K562 (cell line): Measurements from ENCODE around the gene IMMP2L. TPM values are rescaled to one million over a fixed set of nuclear protein-coding genes. Genes with fewer than 3 reads are reported as not detected.

Source experiments
- ATAC-seq: fragments of 200-7000 bp; cut with Tn5 transposase; 3 replicates; pipeline ENCODE4 v1.9.1; 2020; ENCODE audit warnings: moderate library complexity
- BruUV-seq: library from RNA; stranded (reverse); fragments of 400-500 nt; replicated peaks from 2 replicates; lab custom pipeline; 2021; lab: Mats Ljungman, UMichigan
- CTCF ChIA-PET: fragments of 300-600 bp; formaldehyde crosslinking; extraction: SDS; loops from one replicate; lab custom pipeline; 2021; ENCODE audit warnings: low intra/inter-chr PET ratio; lab: Yijun Ruan, JAX
- POLR2A ChIA-PET: fragments of 300-600, 350-650 bp; sonication (Branson Sonifier 250); formaldehyde crosslinking; extraction: SDS; loops from one replicate; lab custom pipeline; 2021; ENCODE audit warnings: antibody characterized with exemption, inconsistent platforms; lab: Yijun Ruan, JAX
- DNase-seq, 4 experiments: peaks; one replicate each; pipeline versions ENCODE4 v3.0.0 to v3.0.0-alpha.2; 2011 to 2018; ENCODE audit warnings: low spot score in 3 of 4, mixed read lengths in 3 of 4; ENCODE audit errors: extremely low read depth in 1 of 4
- FAIRE-seq: peaks from 2 replicates; lab custom pipeline; 2011; peaks lifted over from hg19 to GRCh38; lab: Jason Lieb, UNC
- H2AFZ ChIP-seq: 2 replicates; pipeline ENCODE4 v1.6.0; 2011; ENCODE audit warnings: low read depth, low read length, control low read depth, inconsistent platforms
- H3K27ac ChIP-seq: fragments of 200-600 bp; 3 replicates; pipeline ENCODE4 v1.8.0; 2011; ENCODE audit warnings: low read depth, mild to moderate bottlenecking, control low read depth, inconsistent platforms, low read length, moderate library complexity, mixed read lengths; ENCODE audit errors: extremely low read depth
- H3K27me3 ChIP-seq, 2 experiments: fragments of 300-600 bp in 1 of 2; 2 replicates in 1 of 2; 3 replicates in 1 of 2; pipeline versions ENCODE4 v1.6.0 to v1.8.0; 2011; ENCODE audit warnings: inconsistent platforms in 2 of 2, low read length in 2 of 2, mild to moderate bottlenecking in 1 of 2, mixed read lengths in 1 of 2, moderate library complexity in 1 of 2; ENCODE audit not compliant: control insufficient read depth in 2 of 2, insufficient read depth in 2 of 2
- H3K36me3 ChIP-seq: fragments of 300-600 bp; 3 replicates; pipeline ENCODE4 v1.8.0; 2011; ENCODE audit warnings: mild to moderate bottlenecking, low read length, inconsistent platforms; ENCODE audit not compliant: control insufficient read depth, insufficient read depth
- H3K4me1 ChIP-seq, 2 experiments: fragments of 200-600 bp in 1 of 2; replicated peaks in 1 of 2; 2 replicates in 1 of 2; 3 replicates in 1 of 2; pipeline versions ENCODE4 v1.5.1 to v1.8.0; 2011; ENCODE audit warnings: inconsistent platforms in 2 of 2, low read length in 2 of 2, mild to moderate bottlenecking in 1 of 2, mixed read lengths in 1 of 2, moderate library complexity in 1 of 2; ENCODE audit not compliant: control insufficient read depth in 2 of 2, insufficient read depth in 2 of 2
- H3K4me2 ChIP-seq: 2 replicates; pipeline ENCODE4 v1.6.1; 2011; ENCODE audit warnings: low read length, control low read depth, inconsistent platforms, mixed read lengths; ENCODE audit not compliant: insufficient read depth
- H3K4me3 ChIP-seq: fragments of 200-600 bp; sonication (generic), shearing (Covaris generic); 2 replicates; pipeline ENCODE4 v1.5.1; 2016; ENCODE audit warnings: control low read depth, inconsistent platforms
- H3K79me2 ChIP-seq: fragments of 200-600 bp; 3 replicates; pipeline ENCODE4 v1.8.0; 2011; ENCODE audit warnings: low read length, inconsistent platforms; ENCODE audit not compliant: control insufficient read depth, insufficient read depth
- H3K9ac ChIP-seq, 2 experiments: 2 replicates each; pipeline versions ENCODE4 v1.6.0 to v1.6.1; 2011; ENCODE audit warnings: low read depth in 2 of 2, low read length in 2 of 2, control low read depth in 1 of 2, inconsistent platforms in 1 of 2, mild to moderate bottlenecking in 1 of 2, mixed read lengths in 1 of 2; ENCODE audit not compliant: insufficient read depth in 1 of 2
- H3K9me1 ChIP-seq: one replicate; pipeline ENCODE4 v1.6.0; 2011; ENCODE audit warnings: inconsistent platforms, mild to moderate bottlenecking, low read length, moderate library complexity; ENCODE audit not compliant: control insufficient read depth, insufficient read depth
- H3K9me3 ChIP-seq: replicated peaks from 2 replicates; pipeline ENCODE4 v1.5.1; 2011; ENCODE audit warnings: low read depth, low read length, inconsistent platforms; ENCODE audit not compliant: control insufficient read depth, insufficient read depth
- H4K20me1 ChIP-seq: replicated peaks from 2 replicates; pipeline ENCODE4 v1.6.1; 2011; ENCODE audit warnings: low read length, inconsistent platforms, mixed read lengths; ENCODE audit not compliant: control insufficient read depth, insufficient read depth
- ATF1 ChIP-seq, 2 experiments: fragments of 450-650 bp in 1 of 2; IDR thresholded peaks; 2 replicates each; pipeline ENCODE4 v1.6.1; 2016; ENCODE audit warnings: missing compliant biosample characterization in 1 of 2, missing genetic modification characterization in 1 of 2
- ETV1 ChIP-seq: fragments of 450-650 bp; conservative IDR thresholded peaks from 2 replicates; pipeline ENCODE4 v1.6.1; 2016; ENCODE audit warnings: missing genetic modification characterization, control low read depth, low read depth, missing compliant biosample characterization
- GATAD2A ChIP-seq: fragments of 450-650 bp; IDR thresholded peaks from 2 replicates; pipeline ENCODE4 v1.6.1; 2017
- HDAC1 ChIP-seq, 2 experiments: fragments of 450-650 bp; IDR thresholded peaks; 2 replicates each; pipeline ENCODE4 v1.6.1; 2016 to 2017; ENCODE audit warnings: inconsistent platforms in 1 of 2, mild to moderate bottlenecking in 1 of 2, moderate library complexity in 1 of 2
- KHSRP ChIP-seq: fragments of 450-650 bp; IDR thresholded peaks from 2 replicates; pipeline ENCODE4 v1.6.1; 2017
- MEIS2 ChIP-seq: fragments of 450-650 bp; IDR thresholded peaks from 2 replicates; pipeline ENCODE4 v1.6.1; 2014; ENCODE audit warnings: mild to moderate bottlenecking; ENCODE audit not compliant: partially characterized antibody
- MTF1 ChIP-seq: fragments of 250-450 bp; sonication (Bioruptor Pico); IDR thresholded peaks from 2 replicates; pipeline ENCODE4 v1.9.0; 2021; ENCODE audit warnings: moderate library complexity, mild to moderate bottlenecking, inconsistent platforms, borderline replicate concordance
- MYBL2 ChIP-seq, 2 experiments: fragments of 450-650 bp in 1 of 2; sonication (generic) in 1 of 2; formaldehyde crosslinking in 1 of 2; IDR thresholded peaks; 2 replicates each; pipeline versions ENCODE4 v1.6.1 to v1.8.1; 2017 to 2022; ENCODE audit warnings: borderline replicate concordance in 1 of 2, inconsistent platforms in 1 of 2, low read depth in 1 of 2, mild to moderate bottlenecking in 1 of 2, missing genetic modification reagents in 1 of 2, moderate library complexity in 1 of 2
- PRPF4 ChIP-seq: fragments of 200-400 bp; formaldehyde crosslinking; IDR thresholded peaks from one replicate; pipeline ENCODE4 v1.6.1; 2017; ENCODE audit warnings: low read length, low read depth, mild to moderate bottlenecking; ENCODE audit not compliant: insufficient read depth, poor library complexity, severe bottlenecking
- SAP30 ChIP-seq: fragments of 200-600 bp; sonication (generic); IDR thresholded peaks from 2 replicates; pipeline ENCODE4 v1.6.1; 2012; ENCODE audit warnings: borderline replicate concordance, low read depth, mild to moderate bottlenecking, moderate library complexity, low read length, control low read depth, inconsistent platforms; ENCODE audit not compliant: insufficient read depth, poor library complexity, severe bottlenecking
- ZNF324 ChIP-seq: fragments of 250-450 bp; sonication (Bioruptor Pico); IDR thresholded peaks from 2 replicates; pipeline ENCODE4 v1.4.0; 2020; ENCODE audit warnings: mild to moderate bottlenecking
- ZNF561 ChIP-seq: fragments of 450-650 bp; formaldehyde crosslinking; conservative IDR thresholded peaks from 2 replicates; pipeline ENCODE4 v1.4.0; 2020; ENCODE audit warnings: mild to moderate bottlenecking, moderate library complexity
- WGBS: fragments of 100-300 bp; shearing (Covaris generic); methylation state at CpG from one replicate; pipeline ENCODE4 v1.1.6; 2016; ENCODE audit warnings: low coverage, mixed read lengths; ENCODE audit not compliant: insufficient coverage; ENCODE audit errors: missing lambda C conversion rate; 5-methylcytosine and 5-hydroxymethylcytosine counted together
- in situ Hi-C: fragments of 300-500 bp; cut with MboI; formaldehyde crosslinking; loops from 4 replicates; pipeline ENCODE4 v1.15.0; 2018; ENCODE audit warnings: inconsistent platforms, mixed read lengths
- intact Hi-C: fragments of 100-400 bp; cut with micrococcal nuclease; formaldehyde crosslinking; loops from 2 replicates; pipeline ENCODE4 v1.14.2; 2022
- polyA plus RNA-seq, 8 experiments: library from polyadenylated mRNA; depleted of rRNA in 4 of 8; stranded (reverse) in 5 of 8; unstranded in 3 of 8; fragments of >200 nt; fragmentation: Nextera tagmentation in 2 of 8; fragmentation: Illumina TruSeq in 1 of 8; extraction: Ambion mirVana in 2 of 8; extraction: Trizol in 1 of 8; gene quantifications; 2 replicates each; pipeline versions ENCODE4 v1.2.1 to v1.2.3, GENCODE V29; 2011 to 2014; ENCODE audit warnings: inconsistent platforms in 1 of 8, missing spikeins in 1 of 8
- total RNA-seq, 7 experiments: library from RNA; depleted of rRNA in 6 of 7; stranded (reverse); fragments of >200 nt in 6 of 7; fragmentation: Illumina TruSeq in 2 of 7; extraction: Trizol in 2 of 7; gene quantifications; 2 replicates each; pipeline versions ENCODE4 v1.2.1 to v1.2.3, GENCODE V29; 2011 to 2021; ENCODE audit warnings: low replicate concordance in 1 of 7
- TF ChIP-seq, protein P1 (sequence below): fragments of 250-450 bp; sonication (Bioruptor Pico); IDR thresholded peaks from 2 replicates; pipeline ENCODE4 v1.8.0; 2021; ENCODE audit warnings: moderate library complexity, mild to moderate bottlenecking, inconsistent platforms
- TF ChIP-seq, protein P2 (sequence below), 3 experiments: IDR thresholded peaks in 2 of 3; conservative IDR thresholded peaks in 1 of 3; 2 replicates each; pipeline ENCODE4 v1.5.1; 2011 to 2012; ENCODE audit warnings: low read length in 3 of 3, mild to moderate bottlenecking in 3 of 3, control low read depth in 2 of 3, improper control_type of control experiment in 1 of 3, inconsistent platforms in 1 of 3, low read depth in 1 of 3, mixed read lengths in 1 of 3, moderate library complexity in 1 of 3; ENCODE audit not compliant: insufficient read depth in 2 of 3
- TF ChIP-seq, protein P3 (sequence below): fragments of 250-450 bp; sonication (Bioruptor Pico); IDR thresholded peaks from 2 replicates; pipeline ENCODE4 v1.8.0; 2021; ENCODE audit warnings: borderline replicate concordance, mild to moderate bottlenecking, moderate library complexity; ENCODE audit not compliant: poor library complexity, severe bottlenecking

The IMMP2L gene
- total and polyA plus RNA-seq, 9 of the 15 experiments (the other 6 are each of a cell fraction or from before 2014, with no cell fraction given), result 29.7 to 116 (median 53.0) TPM

DNA sequence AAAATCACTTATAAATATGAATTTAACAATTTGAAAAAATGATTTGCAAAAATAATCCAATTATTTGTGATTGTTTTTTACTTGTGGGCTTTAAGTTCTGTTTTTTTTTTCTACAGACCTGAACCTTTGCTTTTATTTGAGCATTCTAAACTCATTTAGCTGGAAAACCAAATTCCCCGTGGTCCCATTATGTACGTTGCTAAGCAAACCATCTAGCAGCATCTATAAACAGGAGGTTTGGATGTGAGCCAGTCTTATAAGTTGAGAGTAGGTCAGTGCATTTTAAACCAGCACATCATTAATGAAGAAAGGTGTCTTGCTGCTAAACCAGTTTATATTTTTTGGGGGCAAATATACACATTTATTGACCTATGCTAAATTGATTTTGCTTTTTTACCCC lies 394.1 kb downstream of the IMMP2L start:
- TF ChIP-seq HDAC1 (IDR thresholded peaks at IDR 0.05) (no peak), ZNF561 (CRISPR knock-in tag) (no peak), MYBL2 (IDR thresholded peaks at IDR 0.05; ENCODE audit: low read depth) (no peak), MYBL2 (CRISPR knock-in tag; IDR thresholded peaks at IDR 0.05; ENCODE audit: borderline replicate concordance) (no peak), PRPF4 (no peak), ZNF324 (no peak), SAP30 (no peak), GATAD2A (no peak), ETV1 (tag) (no peak), KHSRP (no peak), MTF1 (CRISPR knock-in tag) (no peak), MEIS2 (no peak), ATF1 (CRISPR knock-in tag; IDR thresholded peaks at IDR 0.05) (no peak), ATF1 (tag; IDR thresholded peaks at IDR 0.05) (no peak)
- TF ChIP-seq, protein P1, sequence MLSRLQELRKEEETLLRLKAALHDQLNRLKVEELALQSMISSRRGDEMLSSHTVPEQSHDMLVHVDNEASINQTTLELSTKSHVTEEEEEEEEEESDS (CRISPR knock-in tag), result no peak
- TF ChIP-seq, protein P2, sequence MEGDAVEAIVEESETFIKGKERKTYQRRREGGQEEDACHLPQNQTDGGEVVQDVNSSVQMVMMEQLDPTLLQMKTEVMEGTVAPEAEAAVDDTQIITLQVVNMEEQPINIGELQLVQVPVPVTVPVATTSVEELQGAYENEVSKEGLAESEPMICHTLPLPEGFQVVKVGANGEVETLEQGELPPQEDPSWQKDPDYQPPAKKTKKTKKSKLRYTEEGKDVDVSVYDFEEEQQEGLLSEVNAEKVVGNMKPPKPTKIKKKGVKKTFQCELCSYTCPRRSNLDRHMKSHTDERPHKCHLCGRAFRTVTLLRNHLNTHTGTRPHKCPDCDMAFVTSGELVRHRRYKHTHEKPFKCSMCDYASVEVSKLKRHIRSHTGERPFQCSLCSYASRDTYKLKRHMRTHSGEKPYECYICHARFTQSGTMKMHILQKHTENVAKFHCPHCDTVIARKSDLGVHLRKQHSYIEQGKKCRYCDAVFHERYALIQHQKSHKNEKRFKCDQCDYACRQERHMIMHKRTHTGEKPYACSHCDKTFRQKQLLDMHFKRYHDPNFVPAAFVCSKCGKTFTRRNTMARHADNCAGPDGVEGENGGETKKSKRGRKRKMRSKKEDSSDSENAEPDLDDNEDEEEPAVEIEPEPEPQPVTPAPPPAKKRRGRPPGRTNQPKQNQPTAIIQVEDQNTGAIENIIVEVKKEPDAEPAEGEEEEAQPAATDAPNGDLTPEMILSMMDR (IDR thresholded peaks at IDR 0.05 in 2 of 3, conservative IDR thresholded peaks at IDR 0.05 in 1 of 3; ENCODE audit: insufficient read depth in 2 of 3, low read depth in 1 of 3, low read length in 3 of 3), result no peak
- TF ChIP-seq, protein P3, sequence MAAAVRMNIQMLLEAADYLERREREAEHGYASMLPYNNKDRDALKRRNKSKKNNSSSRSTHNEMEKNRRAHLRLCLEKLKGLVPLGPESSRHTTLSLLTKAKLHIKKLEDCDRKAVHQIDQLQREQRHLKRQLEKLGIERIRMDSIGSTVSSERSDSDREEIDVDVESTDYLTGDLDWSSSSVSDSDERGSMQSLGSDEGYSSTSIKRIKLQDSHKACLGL (CRISPR knock-in tag), result no peak
- Histone ChIP-seq H3K4me1 (peaks cover 0 to 5% of the 10 kb centered on the region in 2 experiments; a peak in 2 of 5 replicates), H4K20me1 (no peaks in the 10 kb centered on the region), H3K9me3 (no peaks in the 10 kb centered on the region), H3K27me3 (no peaks in the 10 kb centered on the region), H3K36me3 (no peaks in the 10 kb centered on the region), H3K9ac (no peak overlapping the region), H2AFZ (no peak overlapping the region), H3K79me2 (no peaks in the 10 kb centered on the region), H3K4me3 (no peak overlapping the region), H3K27ac (no peak overlapping the region), H3K4me2 (no peak overlapping the region), H3K9me1 (no peaks in the 10 kb centered on the region)
- WGBS, result 77% methylated on average over 2 of the region's 2 CpGs
- CTCF ChIA-PET, result no interaction called here
- ATAC-seq (no peak), DNase-seq (no peak), FAIRE-seq (no peak)
- POLR2A ChIA-PET, result no interaction called here
- no TSS peak for BruUV-seq
- intact Hi-C loops (no loop called here), in situ Hi-C loops (no loop called here)
